GM12872 (cell line): ENCODE measurements around the gene SMLR1.
A peak's percentile ranks its signal among the peaks of the same experiment; 100 is the strongest.

Experiments
- TF ChIP-seq, protein P1 (sequence below): IDR thresholded peaks from 3 replicates; pipeline ENCODE4 v1.5.1; 2011; ENCODE audit warnings: low read depth, mild to moderate bottlenecking, low read length, moderate library complexity; ENCODE audit not compliant: insufficient read depth

The SMLR1 gene

DNA sequence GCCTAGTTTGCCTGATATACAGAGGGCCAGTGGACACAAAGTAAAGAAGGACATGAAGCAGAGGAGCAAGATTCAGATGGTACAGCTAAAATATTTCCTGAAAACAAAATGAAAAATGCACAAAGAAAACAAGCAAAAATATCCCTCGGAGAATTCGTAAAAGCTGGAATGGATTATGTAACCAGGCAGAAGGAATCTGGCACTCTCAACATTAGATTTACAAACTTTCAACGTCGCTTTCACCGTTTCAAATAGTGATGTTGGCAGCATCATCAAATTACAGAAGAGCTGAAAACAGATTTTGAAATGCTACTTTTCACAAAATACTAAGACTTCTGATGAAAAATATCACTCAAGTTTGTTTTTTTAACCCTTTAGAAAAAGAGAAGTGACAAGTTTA lies 11.7 kb downstream of the SMLR1 start:
- TF ChIP-seq, protein P1, sequence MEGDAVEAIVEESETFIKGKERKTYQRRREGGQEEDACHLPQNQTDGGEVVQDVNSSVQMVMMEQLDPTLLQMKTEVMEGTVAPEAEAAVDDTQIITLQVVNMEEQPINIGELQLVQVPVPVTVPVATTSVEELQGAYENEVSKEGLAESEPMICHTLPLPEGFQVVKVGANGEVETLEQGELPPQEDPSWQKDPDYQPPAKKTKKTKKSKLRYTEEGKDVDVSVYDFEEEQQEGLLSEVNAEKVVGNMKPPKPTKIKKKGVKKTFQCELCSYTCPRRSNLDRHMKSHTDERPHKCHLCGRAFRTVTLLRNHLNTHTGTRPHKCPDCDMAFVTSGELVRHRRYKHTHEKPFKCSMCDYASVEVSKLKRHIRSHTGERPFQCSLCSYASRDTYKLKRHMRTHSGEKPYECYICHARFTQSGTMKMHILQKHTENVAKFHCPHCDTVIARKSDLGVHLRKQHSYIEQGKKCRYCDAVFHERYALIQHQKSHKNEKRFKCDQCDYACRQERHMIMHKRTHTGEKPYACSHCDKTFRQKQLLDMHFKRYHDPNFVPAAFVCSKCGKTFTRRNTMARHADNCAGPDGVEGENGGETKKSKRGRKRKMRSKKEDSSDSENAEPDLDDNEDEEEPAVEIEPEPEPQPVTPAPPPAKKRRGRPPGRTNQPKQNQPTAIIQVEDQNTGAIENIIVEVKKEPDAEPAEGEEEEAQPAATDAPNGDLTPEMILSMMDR, result no peak

DNA sequence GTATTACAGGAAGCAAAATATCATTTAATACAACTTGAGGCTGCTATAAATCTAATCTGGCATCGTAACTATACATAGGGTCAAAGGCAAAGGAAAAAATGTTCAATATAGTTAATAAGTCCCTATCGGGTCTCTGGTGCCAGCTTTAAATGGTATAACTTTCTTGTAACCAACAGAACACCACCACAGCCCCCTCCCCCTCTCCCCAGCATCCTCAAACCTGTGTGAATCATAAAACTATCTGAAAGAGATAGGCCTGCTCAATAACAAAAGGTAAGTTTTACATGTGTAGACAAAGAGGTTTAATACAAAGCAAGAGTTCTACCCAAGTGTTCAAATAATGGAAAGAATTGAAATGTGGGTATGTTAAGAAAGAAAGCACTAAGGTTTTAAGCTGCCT lies 12.2 kb downstream of the SMLR1 start:
- TF ChIP-seq, protein P1, result no peak

DNA sequence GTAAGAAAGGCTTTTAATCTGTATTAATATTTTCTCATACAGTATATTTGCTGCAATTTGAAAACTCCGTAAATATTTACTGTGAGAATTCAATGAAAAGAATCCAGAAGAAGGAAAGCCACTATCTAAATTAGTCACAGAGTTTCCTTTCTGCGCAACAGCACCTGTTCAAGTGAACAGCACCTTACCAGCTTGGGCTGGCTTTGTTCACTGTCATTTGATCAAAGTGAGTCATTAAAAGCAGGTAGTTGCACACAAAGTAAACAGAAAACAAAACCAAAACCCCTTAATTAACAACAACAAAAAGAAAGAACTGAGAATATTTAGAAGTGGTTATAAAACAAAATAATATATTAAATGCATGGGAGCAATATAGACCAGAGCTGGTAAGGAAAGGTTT lies 12.8 kb downstream of the SMLR1 start:
- TF ChIP-seq, protein P1, result no peak

GRCh38 chr6:130841128-130841728 lies 14.0 kb downstream of the SMLR1 start:
- TF ChIP-seq, protein P1, result no peak

DNA sequence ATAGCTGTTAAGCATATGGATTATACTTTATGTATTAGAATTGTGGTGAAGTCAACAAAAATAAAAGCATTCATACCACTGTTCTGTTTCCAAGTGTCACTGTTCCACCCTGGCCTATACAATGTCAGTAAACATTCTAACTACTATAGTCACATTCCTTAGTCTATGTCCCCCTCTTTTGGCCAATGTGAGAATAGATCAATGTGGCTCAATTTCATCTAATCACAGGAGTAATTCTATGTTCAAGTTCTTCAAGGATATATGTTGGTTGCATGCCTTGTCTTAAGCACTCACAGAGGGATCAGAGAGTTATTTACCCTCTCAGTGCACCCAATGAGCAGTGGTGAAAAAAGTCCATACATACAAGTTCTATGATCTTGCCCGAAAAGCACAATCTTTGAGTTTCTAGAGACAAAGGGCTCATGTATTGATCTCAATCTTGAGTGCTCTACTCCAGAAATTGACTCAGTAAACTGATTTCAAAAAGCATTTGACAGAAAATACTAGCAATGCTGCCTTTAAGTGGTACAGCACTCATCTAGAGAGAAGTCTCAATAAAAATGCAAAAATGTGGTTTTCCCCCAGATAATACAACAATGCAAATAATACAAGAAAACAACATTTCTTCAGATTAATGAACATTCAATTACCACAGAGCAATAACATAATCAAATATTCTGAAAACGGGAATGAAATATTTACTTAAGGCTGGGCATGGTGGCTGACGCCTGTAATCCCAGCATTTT lies 16.5 kb downstream of the SMLR1 start:
- TF ChIP-seq, protein P1, result peak; percentile 50

- TF ChIP-seq, protein P1, result no peak
These were observed 19.3 kb downstream of the SMLR1 start for GRCh38 chr6:130846501-130846900.

DNA sequence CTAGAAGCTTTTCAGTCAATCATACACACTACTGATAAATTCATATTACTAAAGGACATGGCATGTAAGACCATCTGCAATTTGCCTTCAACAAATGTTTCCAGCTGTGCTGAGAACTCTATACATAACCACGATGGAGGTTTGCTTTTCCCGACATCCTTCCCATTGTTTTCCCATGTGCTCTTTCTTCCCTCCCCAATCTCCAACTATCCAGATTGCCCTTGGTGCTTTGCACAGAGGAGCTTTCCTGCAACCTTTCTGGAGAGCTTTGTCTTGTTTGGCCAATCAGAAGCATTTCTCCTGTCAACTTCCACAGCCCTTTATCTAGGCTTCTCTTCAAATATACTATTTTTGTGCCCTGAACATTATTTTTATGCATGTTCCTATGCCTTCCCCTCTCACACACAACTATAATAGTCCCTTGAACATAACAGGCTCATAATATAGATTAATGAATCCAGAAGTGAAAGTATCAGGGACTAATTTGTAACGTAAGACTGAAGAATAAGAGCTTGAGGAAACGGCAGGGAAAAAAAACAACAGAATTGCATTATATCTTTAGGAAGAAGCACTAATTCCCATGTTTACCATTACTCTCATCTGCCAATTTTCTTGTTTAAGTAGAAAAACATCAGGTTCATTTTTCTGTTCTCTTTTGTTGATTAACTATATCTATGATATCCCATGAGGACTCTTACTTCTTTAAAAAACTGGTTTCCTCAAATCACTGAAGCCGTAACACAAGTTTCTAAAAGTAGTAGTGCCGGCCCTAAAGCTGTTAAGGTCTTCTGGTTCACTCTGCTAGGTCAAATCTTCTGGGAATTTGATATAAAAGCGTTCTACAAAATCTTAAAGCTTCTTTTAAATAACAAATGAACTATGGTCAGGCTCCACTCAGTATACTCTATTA lies 20.1 kb downstream of the SMLR1 start:
- TF ChIP-seq, protein P1, result no peak
